Fibroblast of the conjunctiva (primary cell): ENCODE data around the gene KMT2D.

ENCODE experiments used
- DNase-seq: peaks from one replicate; pipeline ENCODE4 v3.0.0-alpha.2; 2010; ENCODE audit warnings: low read depth

Gene KMT2D

DNA sequence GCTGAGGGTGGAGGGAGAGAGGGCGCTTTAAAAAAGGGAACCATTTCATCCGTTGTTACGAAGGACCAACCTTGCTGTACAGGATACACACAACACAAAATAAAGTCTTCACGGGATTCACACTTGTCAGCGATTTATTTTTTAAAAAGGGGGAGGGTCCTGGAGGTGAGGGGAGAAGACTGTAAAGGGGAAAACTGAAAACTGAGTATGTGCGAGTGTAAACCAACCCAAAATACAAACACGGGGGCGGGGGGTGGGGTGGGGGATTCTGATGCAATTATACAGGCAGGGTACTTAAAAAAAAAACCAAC, 41.5 kb downstream of the KMT2D start:
- DNase-seq: no peak

DNA sequence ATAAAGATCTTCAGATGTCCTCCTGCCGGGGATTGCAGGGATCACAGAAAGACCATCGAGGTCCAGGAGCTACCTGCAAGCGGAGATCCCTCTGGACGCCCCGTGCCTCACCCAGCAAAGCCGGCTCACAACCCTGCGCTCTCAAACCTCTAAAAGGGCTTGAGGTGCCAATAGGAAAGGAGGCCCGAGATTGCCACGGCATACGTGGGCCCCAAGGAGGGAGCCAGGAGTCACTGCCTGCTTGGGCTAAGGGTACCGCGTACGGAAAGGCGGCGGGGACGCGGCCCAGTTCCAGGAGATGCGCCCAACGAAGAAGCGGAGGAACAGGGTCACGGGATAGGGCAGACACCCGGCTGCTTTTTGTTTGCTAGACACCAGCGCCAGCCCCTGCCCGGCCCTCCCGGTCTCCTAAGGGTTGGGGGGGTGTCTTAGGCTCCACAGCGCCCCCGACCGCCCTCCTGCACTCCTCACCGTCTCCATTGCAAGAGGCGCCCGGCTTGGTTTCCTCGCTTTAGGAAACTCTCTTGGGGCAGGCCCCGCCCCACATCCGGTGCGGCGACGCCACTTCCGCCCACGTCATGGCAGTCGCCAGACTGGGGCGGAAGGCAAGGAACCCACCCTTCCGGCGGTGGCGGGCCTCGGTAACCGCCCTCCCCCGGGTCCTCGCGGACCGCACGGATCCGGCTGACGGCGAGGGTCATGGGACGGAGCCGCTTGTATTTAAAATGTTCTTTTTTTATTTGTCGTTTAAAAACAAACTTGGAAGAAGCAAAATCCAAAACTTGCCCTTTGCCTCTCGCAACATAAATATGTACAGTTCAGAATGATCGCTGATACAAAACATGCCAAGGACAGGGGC, 42.1 kb downstream of the KMT2D start, which contains the start of gene PRKAG1:
PRKAG1 (minus strand) TSS at position 516 of the 859 bp plus-strand sequence; CDS start at position 480, 36 bp downstream.
- peak; percentile 96 for DNase-seq

DNA sequence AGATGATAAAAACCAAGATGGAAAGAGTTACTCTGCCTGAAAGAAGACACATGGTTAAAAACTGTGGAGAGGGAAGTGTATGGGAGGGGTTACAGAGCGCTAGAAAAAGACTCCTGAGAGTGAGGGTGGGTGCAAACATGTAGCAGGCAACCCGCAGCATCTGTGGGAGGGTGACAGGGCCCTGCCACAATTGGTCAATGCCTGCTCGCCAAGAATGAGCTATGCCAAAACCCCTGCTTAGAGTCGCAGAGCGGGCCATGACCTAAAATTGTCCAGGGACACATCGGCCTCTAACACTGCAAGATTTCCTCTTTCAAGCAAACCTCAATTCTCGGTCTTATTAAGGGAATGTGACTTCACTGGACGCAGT, 42.7 kb downstream of the KMT2D start:
- no peak for DNase-seq

DNA sequence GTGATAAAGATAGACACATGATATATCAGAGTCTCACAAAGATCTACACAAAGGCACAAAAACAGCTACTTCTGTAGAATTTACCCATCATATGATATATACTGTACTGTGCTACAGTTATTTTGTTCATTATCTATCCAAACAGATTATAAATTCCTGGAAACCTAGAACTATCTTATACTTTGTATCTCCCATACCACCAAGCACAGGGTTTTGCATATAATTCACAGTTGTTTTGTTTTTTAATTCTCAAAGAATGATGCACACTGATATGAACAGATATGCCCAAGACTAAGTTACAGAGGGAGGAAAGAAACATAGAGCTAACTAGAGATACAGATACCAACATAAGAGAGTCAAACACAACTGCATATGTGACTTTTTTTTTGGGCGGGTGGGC, 45.4 kb downstream of the KMT2D start:
- no peak for DNase-seq

DNA sequence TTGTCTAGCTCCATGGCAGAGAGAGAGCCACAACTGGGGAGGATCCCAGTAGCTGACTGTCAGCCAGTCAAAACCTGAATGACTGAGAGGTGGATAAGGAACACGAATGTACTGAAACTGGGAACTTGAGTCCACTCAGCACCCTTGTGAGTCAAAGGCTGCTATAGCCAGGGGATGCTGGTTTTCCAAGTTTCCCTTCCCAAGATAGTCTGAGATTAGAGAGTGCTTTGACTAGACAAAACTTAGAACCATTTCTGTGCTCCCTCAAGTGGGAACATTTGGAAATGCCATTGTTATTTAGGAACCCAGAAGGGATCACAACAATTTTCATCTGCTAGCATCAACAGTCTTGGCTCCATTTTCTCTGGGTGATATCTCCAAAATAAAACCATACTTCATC, 46.0 kb downstream of the KMT2D start:
- DNase-seq: no peak

DNA sequence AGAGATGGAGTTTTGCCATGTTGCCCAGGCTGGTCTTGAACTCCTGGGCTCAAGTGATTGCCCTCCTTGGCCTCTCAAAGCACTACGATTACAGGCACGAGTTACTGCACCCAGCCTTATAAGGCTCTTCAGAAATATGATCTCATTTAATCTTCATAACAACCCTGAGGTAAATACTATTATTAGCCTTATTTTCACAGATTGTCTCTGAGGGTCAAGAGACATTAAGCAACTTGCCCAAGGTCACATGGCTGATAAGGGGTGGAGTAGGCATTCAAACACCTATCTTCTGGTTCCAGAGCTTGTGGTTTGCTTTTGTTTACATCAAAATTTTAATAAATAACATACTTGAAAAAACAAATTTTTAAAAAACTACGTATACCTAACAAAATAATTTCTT, 47.2 kb downstream of the KMT2D start:
- no peak for DNase-seq

DNA sequence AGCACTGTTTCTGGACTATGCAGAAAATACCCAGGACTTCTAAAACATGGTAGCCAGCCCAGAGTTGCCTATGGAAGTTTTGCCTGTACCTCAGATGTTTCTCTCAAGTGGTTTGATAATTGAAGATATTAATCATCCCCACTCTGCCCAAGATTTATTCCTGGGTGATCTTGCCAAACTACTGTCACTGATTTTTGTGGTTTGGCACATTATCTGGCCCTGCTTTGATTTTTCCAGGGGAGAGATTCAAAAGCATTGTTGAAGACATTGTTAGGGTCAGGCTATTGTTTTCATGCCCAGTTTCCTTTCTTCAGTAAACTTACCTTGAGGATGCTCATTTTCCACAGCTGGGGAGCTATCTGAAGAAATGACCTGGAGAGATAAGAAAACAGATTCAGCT, 47.9 kb downstream of the KMT2D start:
- no peak for DNase-seq
